ENCODE measurements around the gene LYG1. TPM values are rescaled to one million over a fixed set of nuclear protein-coding genes. Genes with fewer than 3 reads are reported as not detected.

Gene LYG1
- total and polyA plus RNA-seq, 9 of the 15 experiments (the other 6 are each of a cell fraction or from before 2014, with no cell fraction given): 0.64 to 2.6 (median 1.2) TPM

DNA sequence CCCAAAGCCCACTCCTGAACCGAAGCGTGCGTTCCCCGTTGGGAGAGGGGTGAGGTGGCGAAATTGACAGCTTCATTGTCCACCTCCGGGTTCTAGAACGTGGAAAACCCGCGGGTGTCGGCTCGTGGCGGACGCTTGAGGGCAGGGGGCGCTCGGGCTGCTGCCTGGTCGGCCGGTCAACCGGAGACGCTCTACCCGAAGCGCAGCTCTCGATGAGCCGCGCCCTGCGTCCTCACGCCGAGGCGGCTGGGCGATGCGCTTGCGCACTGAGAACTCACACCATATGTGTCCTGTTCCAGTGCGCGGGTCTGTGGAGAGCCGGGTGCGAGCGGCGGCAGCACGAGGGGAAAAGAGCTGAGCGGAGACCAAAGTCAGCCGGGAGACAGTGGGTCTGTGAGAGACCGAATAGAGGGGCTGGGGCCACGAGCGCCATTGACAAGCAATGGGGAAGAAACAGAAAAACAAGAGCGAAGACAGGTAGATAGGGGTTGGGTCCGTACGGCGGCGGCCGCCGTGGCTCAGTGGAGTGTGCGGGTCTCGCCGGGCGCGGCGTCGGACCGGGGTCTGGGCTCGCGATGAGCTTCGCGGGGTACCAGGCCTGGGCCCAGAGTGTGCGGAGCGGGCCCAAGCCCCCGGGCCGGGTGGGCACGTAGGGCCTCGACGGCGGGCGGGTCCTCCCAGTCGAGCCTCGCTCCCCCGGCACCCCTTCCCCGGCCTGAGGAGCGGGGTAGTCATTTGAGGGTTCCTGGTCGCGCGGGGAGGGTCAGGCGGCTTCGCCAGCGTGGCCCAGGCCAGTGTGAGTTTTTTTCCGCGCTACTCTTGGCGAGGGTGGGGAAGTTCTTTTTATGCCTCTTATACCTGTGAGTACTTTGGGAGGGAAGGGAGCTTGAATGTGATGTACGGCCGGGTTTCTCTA, 36.4 kb upstream of the LYG1 start, which contains the start of gene EIF5B (continued):
- TF ChIP-seq ELF4 (CRISPR knock-in tag; IDR thresholded peaks at IDR 0.05) (no peak), SRSF9 (IDR thresholded peaks at IDR 0.05; ENCODE audit: borderline replicate concordance, low read depth, low read length) (no peak), XRCC3 (IDR thresholded peaks at IDR 0.05) (no peak), HEY1 (CRISPR knock-in tag; IDR thresholded peaks at IDR 0.05; ENCODE audit: borderline replicate concordance) (no peak), ATF7 (IDR thresholded peaks at IDR 0.05) (peak; percentile 50; the same call in 1 of the 2 replicates), ZNF785 (CRISPR knock-in tag; IDR thresholded peaks at IDR 0.05) (no peak), PRMT5 (CRISPR knock-in tag; IDR thresholded peaks at IDR 0.05) (no peak), ADNP (tag; IDR thresholded peaks at IDR 0.05) (no peak), POU5F1 (IDR thresholded peaks at IDR 0.05; ENCODE audit: borderline replicate concordance, low read depth, low read length, partially characterized antibody) (no peak), FOXM1 (IDR thresholded peaks at IDR 0.05; ENCODE audit: low read depth) (no peak), FOXM1 (CRISPR knock-in tag; IDR thresholded peaks at IDR 0.05; ENCODE audit: low read depth) (0 out of 2 replicates have a peak, but pooled peaks have one; percentile 17), ZNF133 (CRISPR knock-in tag; IDR thresholded peaks at IDR 0.05) (no peak), PML (IDR thresholded peaks at IDR 0.05; ENCODE audit: low read length) (peak; percentile 70), KLF6 (CRISPR knock-in tag; IDR thresholded peaks at IDR 0.05; ENCODE audit: borderline replicate concordance) (no peak), ZZZ3 (IDR thresholded peaks at IDR 0.05) (no peak), ZNF41 (CRISPR knock-in tag; conservative IDR thresholded peaks at IDR 0.05) (no peak), ELF1 (tag; IDR thresholded peaks at IDR 0.05) (no peak), SMAD1 (IDR thresholded peaks at IDR 0.05; ENCODE audit: low read depth, low read length, partially characterized antibody) (no peak), DNMT1 (IDR thresholded peaks at IDR 0.05) (no peak), RBBP5 (IDR thresholded peaks at IDR 0.05; ENCODE audit: borderline replicate concordance, insufficient read depth, low read length, poor library complexity, severe bottlenecking) (peak; percentile 85), PRPF4 (IDR thresholded peaks at IDR 0.05; ENCODE audit: insufficient read depth, low read depth, low read length, poor library complexity, severe bottlenecking) (no peak), TBP (optimal IDR thresholded peaks at IDR 0.05; ENCODE audit: low read depth, low read length) (peak; percentile 85), FOXJ2 (tag; IDR thresholded peaks at IDR 0.05) (no peak), TEAD1 (CRISPR knock-in tag; IDR thresholded peaks at IDR 0.05) (no peak)
- TF ChIP-seq, protein P1, sequence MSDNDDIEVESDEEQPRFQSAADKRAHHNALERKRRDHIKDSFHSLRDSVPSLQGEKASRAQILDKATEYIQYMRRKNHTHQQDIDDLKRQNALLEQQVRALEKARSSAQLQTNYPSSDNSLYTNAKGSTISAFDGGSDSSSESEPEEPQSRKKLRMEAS (CRISPR knock-in tag; IDR thresholded peaks at IDR 0.05): peak; percentile 92
- TF ChIP-seq, protein P2, sequence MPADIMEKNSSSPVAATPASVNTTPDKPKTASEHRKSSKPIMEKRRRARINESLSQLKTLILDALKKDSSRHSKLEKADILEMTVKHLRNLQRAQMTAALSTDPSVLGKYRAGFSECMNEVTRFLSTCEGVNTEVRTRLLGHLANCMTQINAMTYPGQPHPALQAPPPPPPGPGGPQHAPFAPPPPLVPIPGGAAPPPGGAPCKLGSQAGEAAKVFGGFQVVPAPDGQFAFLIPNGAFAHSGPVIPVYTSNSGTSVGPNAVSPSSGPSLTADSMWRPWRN (IDR thresholded peaks at IDR 0.05; ENCODE audit: low read depth): no peak
- TF ChIP-seq, protein P3, sequence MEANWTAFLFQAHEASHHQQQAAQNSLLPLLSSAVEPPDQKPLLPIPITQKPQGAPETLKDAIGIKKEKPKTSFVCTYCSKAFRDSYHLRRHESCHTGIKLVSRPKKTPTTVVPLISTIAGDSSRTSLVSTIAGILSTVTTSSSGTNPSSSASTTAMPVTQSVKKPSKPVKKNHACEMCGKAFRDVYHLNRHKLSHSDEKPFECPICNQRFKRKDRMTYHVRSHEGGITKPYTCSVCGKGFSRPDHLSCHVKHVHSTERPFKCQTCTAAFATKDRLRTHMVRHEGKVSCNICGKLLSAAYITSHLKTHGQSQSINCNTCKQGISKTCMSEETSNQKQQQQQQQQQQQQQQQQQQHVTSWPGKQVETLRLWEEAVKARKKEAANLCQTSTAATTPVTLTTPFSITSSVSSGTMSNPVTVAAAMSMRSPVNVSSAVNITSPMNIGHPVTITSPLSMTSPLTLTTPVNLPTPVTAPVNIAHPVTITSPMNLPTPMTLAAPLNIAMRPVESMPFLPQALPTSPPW (CRISPR knock-in tag; IDR thresholded peaks at IDR 0.05): no peak
